ENCODE results near the gene CAMTA1.

GRCh38 chr1:7747605-7748004 is 962.4 kb downstream of the CAMTA1 start:
- TF ChIP-seq, protein P1, sequence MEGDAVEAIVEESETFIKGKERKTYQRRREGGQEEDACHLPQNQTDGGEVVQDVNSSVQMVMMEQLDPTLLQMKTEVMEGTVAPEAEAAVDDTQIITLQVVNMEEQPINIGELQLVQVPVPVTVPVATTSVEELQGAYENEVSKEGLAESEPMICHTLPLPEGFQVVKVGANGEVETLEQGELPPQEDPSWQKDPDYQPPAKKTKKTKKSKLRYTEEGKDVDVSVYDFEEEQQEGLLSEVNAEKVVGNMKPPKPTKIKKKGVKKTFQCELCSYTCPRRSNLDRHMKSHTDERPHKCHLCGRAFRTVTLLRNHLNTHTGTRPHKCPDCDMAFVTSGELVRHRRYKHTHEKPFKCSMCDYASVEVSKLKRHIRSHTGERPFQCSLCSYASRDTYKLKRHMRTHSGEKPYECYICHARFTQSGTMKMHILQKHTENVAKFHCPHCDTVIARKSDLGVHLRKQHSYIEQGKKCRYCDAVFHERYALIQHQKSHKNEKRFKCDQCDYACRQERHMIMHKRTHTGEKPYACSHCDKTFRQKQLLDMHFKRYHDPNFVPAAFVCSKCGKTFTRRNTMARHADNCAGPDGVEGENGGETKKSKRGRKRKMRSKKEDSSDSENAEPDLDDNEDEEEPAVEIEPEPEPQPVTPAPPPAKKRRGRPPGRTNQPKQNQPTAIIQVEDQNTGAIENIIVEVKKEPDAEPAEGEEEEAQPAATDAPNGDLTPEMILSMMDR (conservative IDR thresholded peaks at IDR 0.05; ENCODE audit: low read depth, low read length), result no peak
- no peak for TF ChIP-seq EZH2 (IDR thresholded peaks at IDR 0.05; ENCODE audit: borderline replicate concordance, low read depth, low read length, poor library complexity, severe bottlenecking)

Data from A673 (cell line).